ENCODE data around the gene CYP8B1. TPM values are rescaled to one million over a fixed set of nuclear protein-coding genes. Genes with fewer than 3 reads are reported as not detected.

Gene CYP8B1
- total and polyA plus RNA-seq, 2 of the 13 experiments (the other 11 are each of a cell fraction or from before 2014, with no cell fraction given): 0.58 to 2.0 TPM

DNA sequence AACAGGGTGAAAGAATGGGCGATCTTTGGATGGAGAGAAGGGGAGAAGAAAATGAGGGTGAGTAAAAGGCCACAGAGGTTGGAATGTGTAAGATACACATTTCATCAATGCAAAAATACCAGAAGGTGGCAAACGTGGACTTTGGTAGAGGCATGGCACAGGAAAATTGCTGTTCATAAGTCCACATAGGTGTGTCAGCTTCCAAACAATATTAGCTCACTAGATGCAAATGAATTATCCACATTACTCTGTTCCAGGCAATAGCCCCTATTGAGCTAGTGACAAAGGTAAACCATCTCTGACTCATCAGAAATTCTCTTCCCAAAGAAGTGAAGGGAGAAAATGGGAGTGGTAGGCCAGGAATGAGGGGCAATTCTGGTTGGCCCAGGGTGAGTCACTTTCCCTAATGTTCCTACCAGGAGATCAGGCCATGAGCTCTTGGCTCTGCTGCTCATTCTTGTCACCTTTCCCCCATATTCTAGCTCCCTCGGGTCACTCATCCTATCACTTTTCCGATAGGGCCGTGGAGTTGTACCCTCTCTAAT lies 46.5 kb downstream of the CYP8B1 start (continued):
- peak; percentile 56 for TF ChIP-seq HNF1A (IDR thresholded peaks at IDR 0.05; ENCODE audit: low read depth)
- peak; percentile 56; the same call in 1 of the 2 replicates for TF ChIP-seq HNF1A (CRISPR knock-in tag; IDR thresholded peaks at IDR 0.05; ENCODE audit: borderline replicate concordance)
- TF ChIP-seq ATF3 (CRISPR knock-in tag; IDR thresholded peaks at IDR 0.05): peak; percentile 61
- TF ChIP-seq, protein P1, sequence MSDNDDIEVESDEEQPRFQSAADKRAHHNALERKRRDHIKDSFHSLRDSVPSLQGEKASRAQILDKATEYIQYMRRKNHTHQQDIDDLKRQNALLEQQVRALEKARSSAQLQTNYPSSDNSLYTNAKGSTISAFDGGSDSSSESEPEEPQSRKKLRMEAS (IDR thresholded peaks at IDR 0.05): peak; percentile 62
- TF ChIP-seq NFKB2 (CRISPR knock-in tag; IDR thresholded peaks at IDR 0.05; ENCODE audit: borderline replicate concordance): no peak
- TF ChIP-seq PBX3 (CRISPR knock-in tag; IDR thresholded peaks at IDR 0.05; ENCODE audit: borderline replicate concordance): no peak
- peak; percentile 88 for TF ChIP-seq SIX4 (CRISPR knock-in tag; IDR thresholded peaks at IDR 0.05)
- peak; percentile 100 for TF ChIP-seq ZNF264 (CRISPR knock-in tag; IDR thresholded peaks at IDR 0.05)
- TF ChIP-seq RERE (CRISPR knock-in tag; IDR thresholded peaks at IDR 0.05; ENCODE audit: low read depth): peak; percentile 65; the same call in 1 of the 2 replicates
- peak; percentile 32; the same call in 1 of the 2 replicates for TF ChIP-seq TFDP1 (CRISPR knock-in tag; IDR thresholded peaks at IDR 0.05; ENCODE audit: borderline replicate concordance)
- peak; percentile 51; the same call in 1 of the 2 replicates for TF ChIP-seq JUN (CRISPR knock-in tag; IDR thresholded peaks at IDR 0.05)
- TF ChIP-seq PAXIP1 (CRISPR knock-in tag; conservative IDR thresholded peaks at IDR 0.05): peak; percentile 89

All from HepG2 (cell line).